Panc1 (cell line): ENCODE data around the gene TCF20. TPM values are rescaled to one million over a fixed set of nuclear protein-coding genes. Genes with fewer than 3 reads are reported as not detected.

Experiments used
- ATAC-seq: fragments of 200-7000 bp; cut with Tn5 transposase; 2 replicates; pipeline ENCODE4 v1.9.1; 2020; ENCODE audit warnings: mild to moderate bottlenecking, moderate library complexity
- BruUV-seq: library from RNA; stranded (reverse); fragments of 400-500 nt; replicated peaks from 2 replicates; lab custom pipeline; 2021; lab: Mats Ljungman, UMichigan
- CTCF ChIA-PET: fragments of 300-600 bp; sonication (Branson Sonifier 250); formaldehyde crosslinking; loops from one replicate; lab custom pipeline; 2022; ENCODE audit warnings: antibody characterized with exemption; lab: Charles Lee
- POLR2A ChIA-PET: fragments of 300-600 bp; sonication (Branson Sonifier 250); formaldehyde crosslinking; loops from one replicate; lab custom pipeline; 2022; ENCODE audit warnings: antibody characterized with exemption; lab: Charles Lee
- DNase-seq: peaks from one replicate; pipeline ENCODE4 v3.0.0-alpha.2; 2010; ENCODE audit warnings: low read depth, low spot score
- H3K27ac ChIP-seq: 2 replicates; pipeline ENCODE4 v1.5.1; 2011; ENCODE audit warnings: mild to moderate bottlenecking, low read length, inconsistent platforms
- H3K27me3 ChIP-seq: fragments of 200-500 bp; sonication (Bioruptor generic); 2 replicates; pipeline ENCODE4 v1.6.0; 2014; ENCODE audit warnings: low read length, inconsistent platforms; ENCODE audit not compliant: control insufficient read depth, insufficient read depth
- H3K36me3 ChIP-seq: fragments of 200-500 bp; sonication (Bioruptor generic); 2 replicates; pipeline ENCODE4 v1.5.1; 2014; ENCODE audit warnings: inconsistent platforms, mild to moderate bottlenecking, low read length, moderate library complexity; ENCODE audit not compliant: control insufficient read depth, insufficient read depth
- H3K4me1 ChIP-seq: 2 replicates; pipeline ENCODE4 v1.5.1; 2011; ENCODE audit warnings: inconsistent platforms, mild to moderate bottlenecking, low read length, moderate library complexity; ENCODE audit not compliant: control insufficient read depth, insufficient read depth
- H3K4me3 ChIP-seq, 2 experiments: 2 replicates each; pipeline ENCODE4 v1.5.1; 2011 to 2012; ENCODE audit warnings: low read depth in 2 of 2, low read length in 2 of 2, mild to moderate bottlenecking in 2 of 2, inconsistent platforms in 1 of 2, moderate library complexity in 1 of 2
- H3K9me3 ChIP-seq: fragments of 200-500 bp; sonication (Bioruptor generic); 2 replicates; pipeline ENCODE4 v1.5.1; 2014; ENCODE audit warnings: low read depth, mild to moderate bottlenecking, inconsistent platforms, low read length, moderate library complexity; ENCODE audit not compliant: control insufficient read depth, insufficient read depth
- CTCF ChIP-seq: fragments of 450-650 bp; IDR thresholded peaks from 2 replicates; pipeline ENCODE4 v1.5.1; 2017; ENCODE audit warnings: mild to moderate bottlenecking
- POLR2AphosphoS5 ChIP-seq: IDR thresholded peaks from 2 replicates; pipeline ENCODE4 v1.6.1; 2012; ENCODE audit warnings: mild to moderate bottlenecking, low read depth, low read length, moderate library complexity
- SIN3A ChIP-seq: IDR thresholded peaks from 2 replicates; pipeline ENCODE4 v1.6.1; 2012; ENCODE audit warnings: low read depth, mild to moderate bottlenecking, low read length, moderate library complexity, borderline replicate concordance; ENCODE audit not compliant: insufficient read depth
- TCF7L2 ChIP-seq: IDR thresholded peaks from 2 replicates; pipeline ENCODE4 v1.6.1; 2011; ENCODE audit warnings: mild to moderate bottlenecking, low read depth, low read length, inconsistent platforms
- in situ Hi-C: cut with HindIII; loops from 2 replicates; pipeline ENCODE4 v1.10.0; 2016; ENCODE audit warnings: low sequenced_read_pairs, low pct_unique_long_range_greater_than_20kb
- intact Hi-C: fragments of 100-400 bp; cut with micrococcal nuclease; formaldehyde crosslinking; loops from one replicate; pipeline ENCODE4 v1.10.0; 2022; ENCODE audit not compliant: unreplicated experiment
- total RNA-seq: library from RNA; stranded (reverse); gene quantifications from one replicate; pipeline ENCODE4 v1.2.1, GENCODE V29; 2021; ENCODE audit not compliant: unreplicated experiment
- TF ChIP-seq, protein P1 (sequence below), 2 experiments: IDR thresholded peaks; 2 replicates each; pipeline ENCODE4 v1.6.1; 2011 to 2012; ENCODE audit warnings: low read depth in 2 of 2, control low read depth in 1 of 2, low read length in 1 of 2, mild to moderate bottlenecking in 1 of 2, moderate library complexity in 1 of 2; ENCODE audit not compliant: insufficient read depth in 1 of 2

Gene TCF20
- total RNA-seq, 1 experiment from 2014 or later: 79.8 TPM

DNA sequence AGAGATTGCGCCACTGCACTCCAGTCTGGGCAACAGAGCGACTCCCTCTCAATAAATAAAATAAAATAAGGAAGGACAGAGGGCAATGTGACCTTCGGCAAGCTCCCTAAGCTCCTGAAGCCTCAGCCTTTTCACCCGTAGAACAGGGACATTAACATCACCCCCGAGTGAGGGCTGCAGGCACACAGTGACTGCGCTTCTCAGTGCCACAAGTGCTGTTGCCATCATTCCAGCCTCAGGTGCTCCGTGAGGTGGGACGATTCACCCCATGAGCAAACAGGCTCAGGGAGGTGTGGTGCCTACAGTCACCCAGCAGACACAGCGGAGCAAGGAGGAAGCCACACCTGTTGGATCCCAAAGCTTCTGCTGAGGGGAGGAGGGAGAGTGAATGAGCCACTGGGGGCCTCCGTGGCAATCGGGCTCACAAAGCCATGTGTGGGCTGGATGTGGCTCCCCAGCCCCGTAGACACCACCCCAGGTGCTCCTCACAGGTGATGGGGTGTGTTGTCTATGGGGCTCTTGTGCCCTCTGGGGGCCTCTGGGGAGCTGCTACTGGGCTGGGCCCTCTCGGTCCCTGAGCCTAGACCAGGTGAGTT, 9.1 kb upstream of the TCF20 start:
- H3K27ac ChIP-seq: no peak overlapping the region

GRCh38 chr22:42277988-42278776, 7.7 kb upstream of the TCF20 start:
- ChIA-PET POLR2A (no interaction called here), CTCF (interaction anchor here (0.6 to 1.5 kb wide), 3 partner anchors 159 to 283 kb away, joined by 3 to 4 read pairs (median 3); no protein-coding TSS in a partner anchor)
- in situ Hi-C loops: no loop called here
- no TSS peak for BruUV-seq
- H3K36me3 ChIP-seq: no peaks in the 10 kb centered on the region
- TF ChIP-seq SIN3A: no peak
- no peak; the same call in 1 of the 2 replicates for TF ChIP-seq CTCF
- TF ChIP-seq, protein P1, sequence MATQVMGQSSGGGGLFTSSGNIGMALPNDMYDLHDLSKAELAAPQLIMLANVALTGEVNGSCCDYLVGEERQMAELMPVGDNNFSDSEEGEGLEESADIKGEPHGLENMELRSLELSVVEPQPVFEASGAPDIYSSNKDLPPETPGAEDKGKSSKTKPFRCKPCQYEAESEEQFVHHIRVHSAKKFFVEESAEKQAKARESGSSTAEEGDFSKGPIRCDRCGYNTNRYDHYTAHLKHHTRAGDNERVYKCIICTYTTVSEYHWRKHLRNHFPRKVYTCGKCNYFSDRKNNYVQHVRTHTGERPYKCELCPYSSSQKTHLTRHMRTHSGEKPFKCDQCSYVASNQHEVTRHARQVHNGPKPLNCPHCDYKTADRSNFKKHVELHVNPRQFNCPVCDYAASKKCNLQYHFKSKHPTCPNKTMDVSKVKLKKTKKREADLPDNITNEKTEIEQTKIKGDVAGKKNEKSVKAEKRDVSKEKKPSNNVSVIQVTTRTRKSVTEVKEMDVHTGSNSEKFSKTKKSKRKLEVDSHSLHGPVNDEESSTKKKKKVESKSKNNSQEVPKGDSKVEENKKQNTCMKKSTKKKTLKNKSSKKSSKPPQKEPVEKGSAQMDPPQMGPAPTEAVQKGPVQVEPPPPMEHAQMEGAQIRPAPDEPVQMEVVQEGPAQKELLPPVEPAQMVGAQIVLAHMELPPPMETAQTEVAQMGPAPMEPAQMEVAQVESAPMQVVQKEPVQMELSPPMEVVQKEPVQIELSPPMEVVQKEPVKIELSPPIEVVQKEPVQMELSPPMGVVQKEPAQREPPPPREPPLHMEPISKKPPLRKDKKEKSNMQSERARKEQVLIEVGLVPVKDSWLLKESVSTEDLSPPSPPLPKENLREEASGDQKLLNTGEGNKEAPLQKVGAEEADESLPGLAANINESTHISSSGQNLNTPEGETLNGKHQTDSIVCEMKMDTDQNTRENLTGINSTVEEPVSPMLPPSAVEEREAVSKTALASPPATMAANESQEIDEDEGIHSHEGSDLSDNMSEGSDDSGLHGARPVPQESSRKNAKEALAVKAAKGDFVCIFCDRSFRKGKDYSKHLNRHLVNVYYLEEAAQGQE (IDR thresholded peaks at IDR 0.05; ENCODE audit: insufficient read depth in 1 of 2, low read depth in 2 of 2, low read length in 1 of 2): no peak
- no peak for TF ChIP-seq TCF7L2
- no peak for TF ChIP-seq POLR2AphosphoS5
- DNase-seq (no peak), ATAC-seq (peak; percentile 50; the same call in 1 of the 2 replicates)
- H3K4me1 ChIP-seq: peaks cover 11% of the 10 kb centered on the region
- H3K9me3 ChIP-seq: no peaks in the 10 kb centered on the region
- no peak overlapping the region for H3K27ac ChIP-seq
- no peaks in the 10 kb centered on the region for H3K27me3 ChIP-seq
- no peak overlapping the region for H3K4me3 ChIP-seq
- intact Hi-C loops: loop anchor here (10.0 kb wide), 1 partner anchor 157 kb away; the partner anchor contains the start of gene NFAM1

More for the DNA sequence above, 9.1 kb upstream of the TCF20 start:
- no peak for TF ChIP-seq CTCF
- no peak for TF ChIP-seq POLR2AphosphoS5
- TF ChIP-seq, protein P1 (IDR thresholded peaks at IDR 0.05; ENCODE audit: insufficient read depth in 1 of 2, low read depth in 2 of 2, low read length in 1 of 2): no peak
- no peak for TF ChIP-seq SIN3A
- no peak for TF ChIP-seq TCF7L2
- ChIA-PET POLR2A (no interaction called here), CTCF (interaction anchor here (1.5 kb wide), 1 partner anchor 164 kb away, joined by 4 read pairs; no protein-coding TSS in a partner anchor)
- no TSS peak for BruUV-seq
- Histone ChIP-seq H3K4me1 (0 out of 2 replicates have a peak, but pooled peaks cover 3% of the 10 kb centered on the region), H3K4me3 (no peak overlapping the region), H3K36me3 (no peaks in the 10 kb centered on the region), H3K9me3 (no peaks in the 10 kb centered on the region), H3K27me3 (no peaks in the 10 kb centered on the region)
- DNase-seq (no peak), ATAC-seq (no peak)
- in situ Hi-C loops: no loop called here
- intact Hi-C loops: loop anchor here (10.0 kb wide), 1 partner anchor 155 kb away; the partner anchor contains the start of gene NFAM1
